Adrenal gland (tissue), 5 donors: Measurements from ENCODE around the gene PRKCE.

Experiments used
- POLR2A ChIP-seq, 2 donors: fragments of 450-650 bp; IDR thresholded peaks; one replicate each; pipeline ENCODE4 v1.6.1; 2017; ENCODE audit warnings: antibody characterized with exemption in 2 of 2, mild to moderate bottlenecking in 2 of 2, moderate library complexity in 1 of 2
- TF ChIP-seq, protein P1 (sequence below), 6 experiments: fragments of 450-650 bp in 4 of 6; fragments of 200-600 bp in 2 of 6; sonication (generic) in 1 of 6; IDR thresholded peaks; 1 replicate in 5 of 6; 2 replicates in 1 of 6; pipeline versions ENCODE4 v1.5.1 to v1.8.0; 2016 to 2021; ENCODE audit warnings: antibody characterized with exemption in 6 of 6, mild to moderate bottlenecking in 2 of 6, moderate library complexity in 1 of 6
- donor health status: DM: no; HTN: no; CAD: no.

DNA sequence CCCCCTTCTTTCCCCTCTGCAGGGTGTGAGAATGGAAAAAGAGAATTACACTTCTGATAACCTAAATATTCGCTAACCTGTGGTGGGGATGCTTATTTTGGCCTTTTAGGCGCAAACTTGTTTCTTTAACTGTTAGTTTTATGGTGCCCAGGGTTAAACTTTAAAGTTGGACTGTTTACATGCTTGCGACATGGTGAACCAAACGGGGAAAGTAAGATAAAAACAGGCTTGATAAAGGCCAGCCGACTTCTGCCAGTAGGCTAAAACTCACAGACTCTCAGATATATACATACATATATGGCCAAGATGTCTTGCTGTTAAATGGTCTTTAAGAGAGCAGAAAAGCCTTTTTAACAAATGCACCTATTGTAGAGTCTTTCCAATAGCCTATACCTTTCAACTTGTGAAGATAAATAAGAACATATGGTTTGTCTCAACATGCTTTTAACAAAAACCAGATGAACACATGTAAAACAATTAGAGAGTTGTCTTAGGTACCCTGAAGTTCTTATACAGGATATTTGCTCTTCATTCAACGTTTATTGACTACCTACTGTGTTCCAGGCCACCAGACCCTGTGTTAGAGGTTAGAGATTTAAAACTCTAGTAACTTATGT, 29.0 kb downstream of the PRKCE start:
- TF ChIP-seq, protein P1, sequence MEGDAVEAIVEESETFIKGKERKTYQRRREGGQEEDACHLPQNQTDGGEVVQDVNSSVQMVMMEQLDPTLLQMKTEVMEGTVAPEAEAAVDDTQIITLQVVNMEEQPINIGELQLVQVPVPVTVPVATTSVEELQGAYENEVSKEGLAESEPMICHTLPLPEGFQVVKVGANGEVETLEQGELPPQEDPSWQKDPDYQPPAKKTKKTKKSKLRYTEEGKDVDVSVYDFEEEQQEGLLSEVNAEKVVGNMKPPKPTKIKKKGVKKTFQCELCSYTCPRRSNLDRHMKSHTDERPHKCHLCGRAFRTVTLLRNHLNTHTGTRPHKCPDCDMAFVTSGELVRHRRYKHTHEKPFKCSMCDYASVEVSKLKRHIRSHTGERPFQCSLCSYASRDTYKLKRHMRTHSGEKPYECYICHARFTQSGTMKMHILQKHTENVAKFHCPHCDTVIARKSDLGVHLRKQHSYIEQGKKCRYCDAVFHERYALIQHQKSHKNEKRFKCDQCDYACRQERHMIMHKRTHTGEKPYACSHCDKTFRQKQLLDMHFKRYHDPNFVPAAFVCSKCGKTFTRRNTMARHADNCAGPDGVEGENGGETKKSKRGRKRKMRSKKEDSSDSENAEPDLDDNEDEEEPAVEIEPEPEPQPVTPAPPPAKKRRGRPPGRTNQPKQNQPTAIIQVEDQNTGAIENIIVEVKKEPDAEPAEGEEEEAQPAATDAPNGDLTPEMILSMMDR (IDR thresholded peaks at IDR 0.05) = no peak
- no peak for TF ChIP-seq POLR2A (IDR thresholded peaks at IDR 0.05)
